K562 (cell line): Measurements from ENCODE around the gene NBPF14. TPM values are rescaled to one million over a fixed set of nuclear protein-coding genes. Genes with fewer than 3 reads are reported as not detected.
A peak's percentile ranks its signal among the peaks of the same experiment; 100 is the strongest.

Experiments used
- ASH1L ChIP-seq: fragments of 450-650 bp; IDR thresholded peaks from 2 replicates; pipeline ENCODE4 v1.6.1; 2018; ENCODE audit warnings: borderline replicate concordance, mild to moderate bottlenecking, low read depth; ENCODE audit not compliant: partially characterized antibody
- CTBP1 ChIP-seq: fragments of 450-650 bp; IDR thresholded peaks from 2 replicates; pipeline ENCODE4 v1.6.1; 2016; ENCODE audit warnings: borderline replicate concordance
- ETV1 ChIP-seq: fragments of 450-650 bp; conservative IDR thresholded peaks from 2 replicates; pipeline ENCODE4 v1.6.1; 2016; ENCODE audit warnings: missing genetic modification characterization, control low read depth, low read depth, missing compliant biosample characterization
- POU5F1 ChIP-seq: fragments of 150-350 bp; IDR thresholded peaks from 2 replicates; pipeline ENCODE4 v1.6.1; 2014; ENCODE audit warnings: borderline replicate concordance, low read length, low read depth, mild to moderate bottlenecking; ENCODE audit not compliant: partially characterized antibody
- RBM22 ChIP-seq: fragments of 200-400 bp; formaldehyde crosslinking; IDR thresholded peaks from 2 replicates; pipeline ENCODE4 v1.6.1; 2018; ENCODE audit warnings: low read length, low read depth; ENCODE audit not compliant: poor library complexity, severe bottlenecking
- RUNX1 ChIP-seq: sonication (generic); IDR thresholded peaks from 2 replicates; pipeline ENCODE4 v1.6.1; 2016; ENCODE audit warnings: antibody characterized with exemption, low read depth
- SMAD3 ChIP-seq: fragments of 450-650 bp; formaldehyde crosslinking; conservative IDR thresholded peaks from 2 replicates; pipeline ENCODE4 v1.4.0; 2020; ENCODE audit warnings: mild to moderate bottlenecking
- TCFL5 ChIP-seq: fragments of 250-450 bp; sonication (Bioruptor Pico); conservative IDR thresholded peaks from 2 replicates; pipeline ENCODE4 v1.6.1; 2021; ENCODE audit warnings: mild to moderate bottlenecking, moderate library complexity, matching md5 sums
- ZFP30 ChIP-seq: fragments of 250-450 bp; sonication (Bioruptor Pico); IDR thresholded peaks from 2 replicates; pipeline ENCODE4 v1.8.0; 2022; ENCODE audit warnings: moderate library complexity, mild to moderate bottlenecking, inconsistent platforms, borderline replicate concordance
- ZNF311 ChIP-seq: fragments of 250-450 bp; sonication (Bioruptor Pico); IDR thresholded peaks from 2 replicates; pipeline ENCODE4 v1.4.0; 2020; ENCODE audit warnings: mild to moderate bottlenecking, moderate library complexity
- ZNF41 ChIP-seq: fragments of 250-450 bp; sonication (Bioruptor Pico); conservative IDR thresholded peaks from 2 replicates; pipeline ENCODE4 v1.4.0; 2020; ENCODE audit warnings: mild to moderate bottlenecking
- ZNF445 ChIP-seq: fragments of 250-450 bp; sonication (Bioruptor Pico); IDR thresholded peaks from 2 replicates; pipeline ENCODE4 v1.4.0; 2020; ENCODE audit warnings: low read depth, mild to moderate bottlenecking, moderate library complexity
- ZNF707 ChIP-seq: fragments of 250-450 bp; sonication (Bioruptor Pico); conservative IDR thresholded peaks from 2 replicates; pipeline ENCODE4 v1.8.0; 2022; ENCODE audit warnings: inconsistent platforms, mild to moderate bottlenecking, moderate library complexity
- polyA plus RNA-seq, 8 experiments: library from polyadenylated mRNA; depleted of rRNA in 4 of 8; stranded (reverse) in 5 of 8; unstranded in 3 of 8; fragments of >200 nt; fragmentation: Nextera tagmentation in 2 of 8; fragmentation: Illumina TruSeq in 1 of 8; extraction: Ambion mirVana in 2 of 8; extraction: Trizol in 1 of 8; gene quantifications; 2 replicates each; pipeline versions ENCODE4 v1.2.1 to v1.2.3, GENCODE V29; 2011 to 2014; ENCODE audit warnings: inconsistent platforms in 1 of 8, missing spikeins in 1 of 8
- total RNA-seq, 7 experiments: library from RNA; depleted of rRNA in 6 of 7; stranded (reverse); fragments of >200 nt in 6 of 7; fragmentation: Illumina TruSeq in 2 of 7; extraction: Trizol in 2 of 7; gene quantifications; 2 replicates each; pipeline versions ENCODE4 v1.2.1 to v1.2.3, GENCODE V29; 2011 to 2021; ENCODE audit warnings: low replicate concordance in 1 of 7
- TF ChIP-seq, protein P1 (sequence below): fragments of 450-650 bp; IDR thresholded peaks from 2 replicates; pipeline ENCODE4 v1.6.1; 2016; ENCODE audit warnings: low read depth
- TF ChIP-seq, protein P2 (sequence below), 2 experiments: fragments of 150-350 bp in 1 of 2; IDR thresholded peaks; 2 replicates each; pipeline ENCODE4 v1.6.1; 2012 to 2016; ENCODE audit warnings: low read depth in 2 of 2, low read length in 2 of 2, mild to moderate bottlenecking in 1 of 2, moderate library complexity in 1 of 2

Gene NBPF14
- total and polyA plus RNA-seq, 9 of the 15 experiments (the other 6 are each of a cell fraction or from before 2014, with no cell fraction given): 0.99 to 10.6 (median 6.1) TPM

DNA sequence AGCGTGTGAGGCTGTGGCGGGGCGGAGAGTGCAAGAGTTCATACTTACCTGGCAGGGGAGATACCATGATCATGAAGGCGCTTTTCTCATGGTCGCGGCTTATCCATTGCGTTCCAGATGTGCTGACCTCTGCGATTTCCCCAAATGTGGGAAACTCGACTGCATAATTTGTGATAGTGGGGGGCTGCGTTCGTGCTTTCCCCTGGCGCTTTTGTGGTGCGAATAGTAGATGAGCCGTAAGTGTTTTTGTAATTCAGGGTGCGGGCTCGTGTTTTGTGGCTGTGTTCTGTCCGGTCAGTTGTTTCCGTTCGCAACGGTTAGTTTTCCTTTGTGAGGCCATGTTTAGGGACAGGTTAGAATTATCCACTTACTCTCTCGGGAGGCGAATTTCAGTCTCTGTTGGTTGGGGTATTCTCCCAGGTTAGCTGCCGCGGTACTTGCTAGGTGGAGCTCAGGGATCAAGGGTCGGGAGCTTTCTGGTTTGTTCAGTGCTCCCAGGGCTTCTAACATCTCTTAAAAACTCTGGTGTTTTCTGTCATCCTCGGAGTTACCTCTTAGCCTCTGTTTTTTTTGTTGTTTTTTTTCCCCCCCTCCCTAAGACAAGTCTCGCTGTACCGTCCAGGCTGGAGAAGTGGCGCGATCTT lies 73.1 kb downstream of the NBPF14 start (continued):
- TF ChIP-seq, protein P1, sequence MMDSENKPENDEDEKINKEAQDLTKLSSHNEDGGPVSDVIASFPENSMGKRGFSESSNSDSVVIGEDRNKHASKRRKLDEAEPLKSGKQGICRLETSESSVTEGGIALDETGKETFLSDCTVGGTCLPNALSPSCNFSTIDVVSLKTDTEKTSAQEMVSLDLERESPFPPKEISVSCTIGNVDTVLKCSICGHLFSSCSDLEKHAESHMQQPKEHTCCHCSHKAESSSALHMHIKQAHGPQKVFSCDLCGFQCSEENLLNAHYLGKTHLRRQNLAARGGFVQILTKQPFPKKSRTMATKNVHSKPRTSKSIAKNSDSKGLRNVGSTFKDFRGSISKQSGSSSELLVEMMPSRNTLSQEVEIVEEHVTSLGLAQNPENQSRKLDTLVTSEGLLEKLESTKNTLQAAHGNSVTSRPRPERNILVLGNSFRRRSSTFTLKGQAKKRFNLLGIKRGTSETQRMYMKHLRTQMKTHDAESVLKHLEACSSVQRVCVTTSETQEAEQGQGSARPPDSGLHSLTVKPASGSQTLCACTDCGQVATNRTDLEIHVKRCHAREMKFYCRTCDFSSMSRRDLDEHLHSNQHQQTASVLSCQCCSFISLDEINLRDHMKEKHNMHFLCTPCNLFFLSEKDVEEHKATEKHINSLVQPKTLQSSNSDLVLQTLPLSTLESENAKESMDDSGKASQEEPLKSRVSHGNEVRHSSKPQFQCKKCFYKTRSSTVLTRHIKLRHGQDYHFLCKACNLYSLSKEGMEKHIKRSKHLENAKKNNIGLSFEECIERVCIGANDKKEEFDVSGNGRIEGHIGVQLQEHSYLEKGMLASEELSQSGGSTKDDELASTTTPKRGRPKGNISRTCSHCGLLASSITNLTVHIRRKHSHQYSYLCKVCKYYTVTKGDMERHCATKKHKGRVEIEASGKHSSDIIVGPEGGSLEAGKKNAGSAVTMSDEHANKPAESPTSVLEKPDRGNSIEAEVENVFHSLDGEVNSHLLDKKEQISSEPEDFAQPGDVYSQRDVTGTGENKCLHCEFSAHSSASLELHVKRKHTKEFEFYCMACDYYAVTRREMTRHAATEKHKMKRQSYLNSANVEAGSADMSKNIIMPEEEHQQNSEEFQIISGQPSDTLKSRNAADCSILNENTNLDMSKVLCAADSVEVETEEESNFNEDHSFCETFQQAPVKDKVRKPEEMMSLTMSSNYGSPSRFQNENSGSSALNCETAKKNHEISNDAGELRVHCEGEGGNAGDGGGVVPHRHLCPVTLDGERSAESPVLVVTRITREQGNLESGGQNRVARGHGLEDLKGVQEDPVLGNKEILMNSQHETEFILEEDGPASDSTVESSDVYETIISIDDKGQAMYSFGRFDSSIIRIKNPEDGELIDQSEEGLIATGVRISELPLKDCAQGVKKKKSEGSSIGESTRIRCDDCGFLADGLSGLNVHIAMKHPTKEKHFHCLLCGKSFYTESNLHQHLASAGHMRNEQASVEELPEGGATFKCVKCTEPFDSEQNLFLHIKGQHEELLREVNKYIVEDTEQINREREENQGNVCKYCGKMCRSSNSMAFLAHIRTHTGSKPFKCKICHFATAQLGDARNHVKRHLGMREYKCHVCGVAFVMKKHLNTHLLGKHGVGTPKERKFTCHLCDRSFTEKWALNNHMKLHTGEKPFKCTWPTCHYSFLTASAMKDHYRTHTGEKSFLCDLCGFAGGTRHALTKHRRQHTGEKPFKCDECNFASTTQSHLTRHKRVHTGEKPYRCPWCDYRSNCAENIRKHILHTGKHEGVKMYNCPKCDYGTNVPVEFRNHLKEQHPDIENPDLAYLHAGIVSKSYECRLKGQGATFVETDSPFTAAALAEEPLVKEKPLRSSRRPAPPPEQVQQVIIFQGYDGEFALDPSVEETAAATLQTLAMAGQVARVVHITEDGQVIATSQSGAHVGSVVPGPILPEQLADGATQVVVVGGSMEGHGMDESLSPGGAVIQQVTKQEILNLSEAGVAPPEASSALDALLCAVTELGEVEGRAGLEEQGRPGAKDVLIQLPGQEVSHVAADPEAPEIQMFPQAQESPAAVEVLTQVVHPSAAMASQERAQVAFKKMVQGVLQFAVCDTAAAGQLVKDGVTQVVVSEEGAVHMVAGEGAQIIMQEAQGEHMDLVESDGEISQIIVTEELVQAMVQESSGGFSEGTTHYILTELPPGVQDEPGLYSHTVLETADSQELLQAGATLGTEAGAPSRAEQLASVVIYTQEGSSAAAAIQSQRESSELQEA: 0 out of 2 replicates have a peak, but pooled peaks have one; percentile 13
- TF ChIP-seq ZNF445: peak; percentile 99
- TF ChIP-seq, protein P2, sequence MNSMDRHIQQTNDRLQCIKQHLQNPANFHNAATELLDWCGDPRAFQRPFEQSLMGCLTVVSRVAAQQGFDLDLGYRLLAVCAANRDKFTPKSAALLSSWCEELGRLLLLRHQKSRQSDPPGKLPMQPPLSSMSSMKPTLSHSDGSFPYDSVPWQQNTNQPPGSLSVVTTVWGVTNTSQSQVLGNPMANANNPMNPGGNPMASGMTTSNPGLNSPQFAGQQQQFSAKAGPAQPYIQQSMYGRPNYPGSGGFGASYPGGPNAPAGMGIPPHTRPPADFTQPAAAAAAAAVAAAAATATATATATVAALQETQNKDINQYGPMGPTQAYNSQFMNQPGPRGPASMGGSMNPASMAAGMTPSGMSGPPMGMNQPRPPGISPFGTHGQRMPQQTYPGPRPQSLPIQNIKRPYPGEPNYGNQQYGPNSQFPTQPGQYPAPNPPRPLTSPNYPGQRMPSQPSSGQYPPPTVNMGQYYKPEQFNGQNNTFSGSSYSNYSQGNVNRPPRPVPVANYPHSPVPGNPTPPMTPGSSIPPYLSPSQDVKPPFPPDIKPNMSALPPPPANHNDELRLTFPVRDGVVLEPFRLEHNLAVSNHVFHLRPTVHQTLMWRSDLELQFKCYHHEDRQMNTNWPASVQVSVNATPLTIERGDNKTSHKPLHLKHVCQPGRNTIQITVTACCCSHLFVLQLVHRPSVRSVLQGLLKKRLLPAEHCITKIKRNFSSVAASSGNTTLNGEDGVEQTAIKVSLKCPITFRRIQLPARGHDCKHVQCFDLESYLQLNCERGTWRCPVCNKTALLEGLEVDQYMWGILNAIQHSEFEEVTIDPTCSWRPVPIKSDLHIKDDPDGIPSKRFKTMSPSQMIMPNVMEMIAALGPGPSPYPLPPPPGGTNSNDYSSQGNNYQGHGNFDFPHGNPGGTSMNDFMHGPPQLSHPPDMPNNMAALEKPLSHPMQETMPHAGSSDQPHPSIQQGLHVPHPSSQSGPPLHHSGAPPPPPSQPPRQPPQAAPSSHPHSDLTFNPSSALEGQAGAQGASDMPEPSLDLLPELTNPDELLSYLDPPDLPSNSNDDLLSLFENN (IDR thresholded peaks at IDR 0.05; ENCODE audit: low read depth in 2 of 2, low read length in 2 of 2): peak in 1 of 2 experiments; percentile 99; a peak in 2 of 4 replicates
- TF ChIP-seq ETV1 (tag): peak; percentile 93
- TF ChIP-seq TCFL5: peak; percentile 86
- TF ChIP-seq POU5F1: peak; percentile 57
- 0 out of 2 replicates have a peak, but pooled peaks have one; percentile 53 for TF ChIP-seq ZNF707
- TF ChIP-seq ZFP30 (CRISPR knock-in tag): peak; percentile 97; the same call in 1 of the 2 replicates
- peak; percentile 65 for TF ChIP-seq ZNF311 (CRISPR knock-in tag)
- TF ChIP-seq ZNF41 (CRISPR knock-in tag): peak; percentile 96
- TF ChIP-seq RBM22: peak; percentile 91
- peak; percentile 97 for TF ChIP-seq SMAD3 (CRISPR knock-in tag)
- peak; percentile 100 for TF ChIP-seq RUNX1
- peak; percentile 84 for TF ChIP-seq ASH1L
- peak; percentile 63 for TF ChIP-seq CTBP1
